ENCODE results near the gene RTL1. TPM values are rescaled to one million over a fixed set of nuclear protein-coding genes. Genes with fewer than 3 reads are reported as not detected.

The RTL1 gene
- polyA plus RNA-seq, 1 experiment = not detected

Small RNA genes lying within 50 kb of the gene (small RNA-seq; reads per million reads assigned to genes)
- gene MIR127 (ENCODE audit: insufficient read length, low read depth, low replicate concordance) (not detected), gene MIR136 (ENCODE audit: insufficient read length, low read depth, low replicate concordance) (not detected), gene MIR337 (ENCODE audit: insufficient read length, low read depth, low replicate concordance) (164 reads per million, percentile 93 among the genes with 10 or more reads in this experiment), gene MIR370 (ENCODE audit: insufficient read length, low read depth, low replicate concordance) (109 reads per million, percentile 91 among the genes with 10 or more reads in this experiment), gene MIR431 (ENCODE audit: insufficient read length, low read depth, low replicate concordance) (not detected), gene MIR432 (ENCODE audit: insufficient read length, low read depth, low replicate concordance) (not detected), gene MIR433 (ENCODE audit: insufficient read length, low read depth, low replicate concordance) (not detected), gene MIR493 (ENCODE audit: insufficient read length, low read depth, low replicate concordance) (7,890 reads per million, percentile 99 among the genes with 10 or more reads in this experiment), gene RF02145 (ENCODE audit: insufficient read length, low read depth, low replicate concordance) (not detected), gene SNORD112 (ENCODE audit: insufficient read length, low read depth, low replicate concordance) (9.5 reads per million, percentile 76 among the genes with 10 or more reads in this experiment), gene SNORD113-1 (ENCODE audit: insufficient read length, low read depth, low replicate concordance) (not detected), gene SNORD113-2 (ENCODE audit: insufficient read length, low read depth, low replicate concordance) (not detected), gene SNORD113-3 (ENCODE audit: insufficient read length, low read depth, low replicate concordance) (7.2 reads per million, percentile 71 among the genes with 10 or more reads in this experiment), gene SNORD113-4 (ENCODE audit: insufficient read length, low read depth, low replicate concordance) (92.5 reads per million, percentile 91 among the genes with 10 or more reads in this experiment), gene SNORD113-5 (ENCODE audit: insufficient read length, low read depth, low replicate concordance) (15.6 reads per million, percentile 81 among the genes with 10 or more reads in this experiment), gene SNORD113-6 (ENCODE audit: insufficient read length, low read depth, low replicate concordance) (76.5 reads per million, percentile 90 among the genes with 10 or more reads in this experiment), gene SNORD113-7 (ENCODE audit: insufficient read length, low read depth, low replicate concordance) (63.2 reads per million, percentile 89 among the genes with 10 or more reads in this experiment), gene SNORD113-8 (ENCODE audit: insufficient read length, low read depth, low replicate concordance) (80.3 reads per million, percentile 90 among the genes with 10 or more reads in this experiment), gene SNORD113-9 (ENCODE audit: insufficient read length, low read depth, low replicate concordance) (14.7 reads per million, percentile 80 among the genes with 10 or more reads in this experiment), gene SNORD114-1 (ENCODE audit: insufficient read length, low read depth, low replicate concordance) (28.4 reads per million, percentile 86 among the genes with 10 or more reads in this experiment), gene SNORD114-2 (ENCODE audit: insufficient read length, low read depth, low replicate concordance) (not detected), gene SNORD114-3 (ENCODE audit: insufficient read length, low read depth, low replicate concordance) (not detected)

Other genes starting within 250 kb of the RTL1 start
- gene DLK1, start 176.8 kb downstream of the RTL1 start, polyA plus RNA-seq (2011; rRNA removed) = not detected in 2 replicates
- gene MEG3, start 77.6 kb downstream of the RTL1 start, polyA plus RNA-seq (2011; rRNA removed) = 191 and 234 TPM in 2 replicates

All from BJ (cell line).